GM23338 (cell line): Measurements from ENCODE around the gene HSPG2. TPM values are rescaled to one million over a fixed set of nuclear protein-coding genes. Genes with fewer than 3 reads are reported as not detected.

ENCODE experiments used
- ATAC-seq: fragments of 200-7000 bp; cut with Tn5 transposase; 3 replicates; pipeline ENCODE4 v1.9.1; 2020
- DNase-seq: peaks from one replicate; pipeline ENCODE4 v3.0.0-alpha.2; 2015; ENCODE audit warnings: low spot score
- H2AFZ ChIP-seq: fragments of 200-600 bp; sonication (generic); 2 replicates; pipeline ENCODE4 v1.8.0; 2016; ENCODE audit warnings: antibody characterized with exemption, mild to moderate bottlenecking, moderate library complexity
- H3F3A ChIP-seq: fragments of 200-600 bp; sonication (generic); replicated peaks from 2 replicates; pipeline ENCODE4 v1.8.0; 2017; ENCODE audit warnings: antibody characterized with exemption, mixed run types, low read depth
- H3K27ac ChIP-seq: fragments of 200-600 bp; sonication (generic); 2 replicates; pipeline ENCODE4 v1.6.1; 2016; ENCODE audit warnings: low read depth
- H3K27me3 ChIP-seq: fragments of 200-600 bp; sonication (generic); 2 replicates; pipeline ENCODE4 v1.8.0; 2016; ENCODE audit warnings: mild to moderate bottlenecking, mixed run types, moderate library complexity; ENCODE audit not compliant: insufficient read depth
- H3K36me3 ChIP-seq: fragments of 200-600 bp; sonication (generic); 2 replicates; pipeline ENCODE4 v1.8.0; 2016; ENCODE audit warnings: mild to moderate bottlenecking; ENCODE audit not compliant: insufficient read depth
- H3K4me1 ChIP-seq: fragments of 200-600 bp; sonication (generic); 2 replicates; pipeline ENCODE4 v1.8.0; 2016; ENCODE audit warnings: mild to moderate bottlenecking, moderate library complexity; ENCODE audit not compliant: insufficient read depth
- H3K4me2 ChIP-seq: fragments of 200-600 bp; sonication (generic); 2 replicates; pipeline ENCODE4 v1.7.1; 2017; ENCODE audit warnings: mixed run types
- H3K4me3 ChIP-seq: fragments of 200-600 bp; sonication (generic); 2 replicates; pipeline ENCODE4 v1.6.1; 2016; ENCODE audit warnings: mixed run types
- H3K79me2 ChIP-seq: fragments of 200-600 bp; sonication (generic); replicated peaks from 2 replicates; pipeline ENCODE4 v1.8.0; 2017; ENCODE audit warnings: mild to moderate bottlenecking; ENCODE audit not compliant: insufficient read depth
- H3K9me2 ChIP-seq: fragments of 200-600 bp; sonication (generic); 2 replicates; pipeline ENCODE4 v1.8.0; 2017; ENCODE audit not compliant: insufficient read depth
- H4K20me1 ChIP-seq: fragments of 200-600 bp; sonication (generic); replicated peaks from 2 replicates; pipeline ENCODE4 v1.8.0; 2017; ENCODE audit warnings: mild to moderate bottlenecking; ENCODE audit not compliant: insufficient read depth
- H3K27ac Mint-ChIP-seq: 2 replicates; pipeline ENCODE4 v1.8.0; 2020; ENCODE audit warnings: inconsistent platforms, mild to moderate bottlenecking, moderate library complexity, mixed read lengths
- H3K27me3 Mint-ChIP-seq: 3 replicates; pipeline ENCODE4 v1.8.0; 2022; ENCODE audit warnings: low read depth, mild to moderate bottlenecking, moderate library complexity, mixed read lengths, inconsistent platforms; ENCODE audit not compliant: insufficient read depth, poor library complexity
- H3K36me3 Mint-ChIP-seq: 3 replicates; pipeline ENCODE4 v1.8.0; 2021; ENCODE audit warnings: low read depth, mild to moderate bottlenecking, inconsistent platforms, moderate library complexity, mixed read lengths
- H3K4me1 Mint-ChIP-seq: 3 replicates; pipeline ENCODE4 v1.8.0; 2020; ENCODE audit warnings: mild to moderate bottlenecking, inconsistent platforms, mixed read lengths
- H3K4me3 Mint-ChIP-seq: 3 replicates; pipeline ENCODE4 v1.8.0; 2021; ENCODE audit warnings: moderate library complexity, mild to moderate bottlenecking, inconsistent platforms, mixed read lengths
- H3K9me3 Mint-ChIP-seq: 3 replicates; pipeline ENCODE4 v1.8.0; 2020; ENCODE audit warnings: moderate library complexity, mild to moderate bottlenecking, inconsistent platforms, mixed read lengths
- EZH2phosphoT487 ChIP-seq: fragments of 200-600 bp; sonication (generic); IDR thresholded peaks from one replicate; pipeline ENCODE4 v1.8.1; 2018; ENCODE audit warnings: antibody characterized with exemption; ENCODE audit not compliant: unreplicated experiment
- JUNB ChIP-seq: IDR thresholded peaks from one replicate; pipeline ENCODE4 v1.6.1; 2016; ENCODE audit warnings: antibody characterized with exemption; ENCODE audit not compliant: unreplicated experiment
- NANOG ChIP-seq: IDR thresholded peaks from 2 replicates; pipeline ENCODE4 v1.6.1; 2016; ENCODE audit warnings: antibody characterized with exemption, borderline replicate concordance
- POLR2AphosphoS5 ChIP-seq: IDR thresholded peaks from 2 replicates; pipeline ENCODE4 v1.6.1; 2016; ENCODE audit warnings: antibody characterized with exemption, low read depth
- STAT1 ChIP-seq: IDR thresholded peaks from one replicate; pipeline ENCODE4 v1.6.1; 2016; ENCODE audit warnings: antibody characterized with exemption; ENCODE audit not compliant: unreplicated experiment
- ZNF114 ChIP-seq: fragments of 250-450 bp; sonication (Bioruptor Pico); IDR thresholded peaks from 2 replicates; pipeline ENCODE4 v1.5.0; 2020; ENCODE audit warnings: mild to moderate bottlenecking, moderate library complexity
- polyA plus RNA-seq: library from polyadenylated mRNA; unstranded; fragments of >200 nt; fragmentation: Nextera tagmentation; extraction: Ambion mirVana; gene quantifications from 2 replicates; pipeline ENCODE4 v1.2.1, GENCODE V29; 2016
- total RNA-seq: library from RNA; depleted of rRNA; stranded (reverse); fragments of >200 nt; shearing (Covaris generic); gene quantifications from 2 replicates; pipeline ENCODE4 v1.2.3, GENCODE V29; 2014
- TF ChIP-seq, protein P1 (sequence below): IDR thresholded peaks from one replicate; pipeline ENCODE4 v1.6.1; 2018; ENCODE audit warnings: antibody characterized with exemption; ENCODE audit not compliant: unreplicated experiment
- TF ChIP-seq, protein P2 (sequence below): IDR thresholded peaks from 2 replicates; pipeline ENCODE4 v1.6.1; 2016; ENCODE audit warnings: antibody characterized with exemption

The HSPG2 gene
- total and polyA plus RNA-seq, 2 experiments from 2014 or later, result 14.9 to 70.8 TPM

DNA sequence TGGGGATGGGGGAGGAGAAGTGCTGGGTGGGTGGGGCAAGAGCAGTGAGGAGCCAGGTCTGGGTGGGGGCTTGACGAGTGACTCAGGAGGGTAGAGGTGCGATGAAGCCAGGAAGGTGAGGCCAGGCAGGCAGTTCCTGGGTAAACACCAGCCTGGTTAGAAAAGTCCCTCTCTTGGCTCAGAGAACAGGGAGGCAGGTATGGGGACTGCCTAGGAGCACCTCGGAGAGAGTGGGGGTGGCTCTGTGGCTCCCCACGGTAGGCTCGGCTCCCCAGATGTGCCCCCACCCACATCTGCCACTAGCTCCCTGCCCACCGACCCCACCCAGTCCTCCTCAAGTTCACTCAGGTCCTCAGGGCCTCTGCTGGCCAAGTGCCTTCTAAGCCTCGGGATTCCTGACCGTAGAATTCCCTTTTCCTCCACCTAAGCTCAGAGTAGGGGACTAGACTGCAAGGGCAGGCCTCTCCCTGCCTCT lies 1.2 kb downstream of the HSPG2 start:
- Histone ChIP-seq H3K27ac (peak overlapping the region; percentile 39; the same call in 1 of the 2 replicates), H3K4me1 (peaks cover 25% of the 10 kb centered on the region)

DNA sequence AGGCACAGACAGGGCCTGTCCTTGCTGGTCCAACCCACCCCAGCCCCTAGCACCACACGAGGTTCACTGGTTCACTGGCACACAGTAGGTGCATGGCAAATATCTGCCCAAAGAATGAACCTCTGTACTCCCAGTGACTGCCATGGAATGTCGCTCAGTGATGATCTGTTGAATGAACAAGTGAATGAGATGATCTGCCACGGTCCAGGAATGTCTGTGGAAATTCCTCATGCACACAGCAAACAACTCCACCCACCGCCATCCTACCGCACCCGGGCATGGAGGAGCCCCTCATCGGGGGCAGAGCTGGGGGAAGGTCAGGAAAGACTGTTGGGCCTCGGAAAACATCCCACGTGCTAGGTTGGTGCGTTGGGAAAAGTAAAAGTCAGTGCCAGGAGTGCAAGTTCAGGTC lies 1.7 kb downstream of the HSPG2 start:
- Mint-ChIP-seq H3K4me3 (peak overlapping the region; percentile 79), H3K9me3 (no peaks in the 10 kb centered on the region), H3K27ac (0 out of 2 replicates have a peak overlapping the region, but pooled peaks have one; percentile 29), H3K36me3 (no peaks in the 10 kb centered on the region), H3K4me1 (peaks cover 52% of the 10 kb centered on the region), H3K27me3 (peaks cover 23% of the 10 kb centered on the region)
- Histone ChIP-seq H3K4me1 (peaks cover 25% of the 10 kb centered on the region), H3K36me3 (no peaks in the 10 kb centered on the region), H3F3A (peaks cover 5% of the 10 kb centered on the region; the same call in 1 of the 2 replicates), H3K27me3 (no peaks in the 10 kb centered on the region), H3K9me2 (no peaks in the 10 kb centered on the region), H3K4me3 (peak overlapping the region; percentile 79), H3K79me2 (peaks cover 52% of the 10 kb centered on the region), H3K4me2 (peak overlapping the region; percentile 91; the same call in 1 of the 2 replicates), H3K27ac (no peak overlapping the region; the same call in 1 of the 2 replicates), H2AFZ (no peak overlapping the region), H4K20me1 (peaks cover 4% of the 10 kb centered on the region)
- ATAC-seq (no peak), DNase-seq (no peak)
- TF ChIP-seq NANOG, result no peak
- TF ChIP-seq POLR2AphosphoS5, result no peak
- no peak for TF ChIP-seq JUNB
- TF ChIP-seq EZH2phosphoT487, result no peak

More for the DNA sequence above, 1.2 kb downstream of the HSPG2 start:
- H3K4me1 Mint-ChIP-seq, result peaks cover 52% of the 10 kb centered on the region
- H3F3A ChIP-seq, result peaks cover 5% of the 10 kb centered on the region; the same call in 1 of the 2 replicates
- peaks cover 4% of the 10 kb centered on the region for H4K20me1 ChIP-seq
- DNase-seq, result peak; percentile 53
- H3K27ac Mint-ChIP-seq, result 0 out of 2 replicates have a peak overlapping the region, but pooled peaks have one; percentile 7
- peak; percentile 7 for ATAC-seq
- H3K27me3 Mint-ChIP-seq, result peaks cover 19% of the 10 kb centered on the region
- peak overlapping the region; percentile 91 for H3K4me2 ChIP-seq
- no peaks in the 10 kb centered on the region for H3K9me2 ChIP-seq
- no peaks in the 10 kb centered on the region for H3K9me3 Mint-ChIP-seq
- H3K4me3 ChIP-seq, result peak overlapping the region; percentile 79
- no peaks in the 10 kb centered on the region for H3K36me3 ChIP-seq
- H2AFZ ChIP-seq, result no peak overlapping the region
- H3K4me3 Mint-ChIP-seq, result peak overlapping the region; percentile 79
- no peak for TF ChIP-seq JUNB
- TF ChIP-seq, protein P1, sequence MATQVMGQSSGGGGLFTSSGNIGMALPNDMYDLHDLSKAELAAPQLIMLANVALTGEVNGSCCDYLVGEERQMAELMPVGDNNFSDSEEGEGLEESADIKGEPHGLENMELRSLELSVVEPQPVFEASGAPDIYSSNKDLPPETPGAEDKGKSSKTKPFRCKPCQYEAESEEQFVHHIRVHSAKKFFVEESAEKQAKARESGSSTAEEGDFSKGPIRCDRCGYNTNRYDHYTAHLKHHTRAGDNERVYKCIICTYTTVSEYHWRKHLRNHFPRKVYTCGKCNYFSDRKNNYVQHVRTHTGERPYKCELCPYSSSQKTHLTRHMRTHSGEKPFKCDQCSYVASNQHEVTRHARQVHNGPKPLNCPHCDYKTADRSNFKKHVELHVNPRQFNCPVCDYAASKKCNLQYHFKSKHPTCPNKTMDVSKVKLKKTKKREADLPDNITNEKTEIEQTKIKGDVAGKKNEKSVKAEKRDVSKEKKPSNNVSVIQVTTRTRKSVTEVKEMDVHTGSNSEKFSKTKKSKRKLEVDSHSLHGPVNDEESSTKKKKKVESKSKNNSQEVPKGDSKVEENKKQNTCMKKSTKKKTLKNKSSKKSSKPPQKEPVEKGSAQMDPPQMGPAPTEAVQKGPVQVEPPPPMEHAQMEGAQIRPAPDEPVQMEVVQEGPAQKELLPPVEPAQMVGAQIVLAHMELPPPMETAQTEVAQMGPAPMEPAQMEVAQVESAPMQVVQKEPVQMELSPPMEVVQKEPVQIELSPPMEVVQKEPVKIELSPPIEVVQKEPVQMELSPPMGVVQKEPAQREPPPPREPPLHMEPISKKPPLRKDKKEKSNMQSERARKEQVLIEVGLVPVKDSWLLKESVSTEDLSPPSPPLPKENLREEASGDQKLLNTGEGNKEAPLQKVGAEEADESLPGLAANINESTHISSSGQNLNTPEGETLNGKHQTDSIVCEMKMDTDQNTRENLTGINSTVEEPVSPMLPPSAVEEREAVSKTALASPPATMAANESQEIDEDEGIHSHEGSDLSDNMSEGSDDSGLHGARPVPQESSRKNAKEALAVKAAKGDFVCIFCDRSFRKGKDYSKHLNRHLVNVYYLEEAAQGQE, result no peak
- no peak for TF ChIP-seq STAT1
- TF ChIP-seq NANOG, result no peak
- no peak for TF ChIP-seq ZNF114
- TF ChIP-seq, protein P2, sequence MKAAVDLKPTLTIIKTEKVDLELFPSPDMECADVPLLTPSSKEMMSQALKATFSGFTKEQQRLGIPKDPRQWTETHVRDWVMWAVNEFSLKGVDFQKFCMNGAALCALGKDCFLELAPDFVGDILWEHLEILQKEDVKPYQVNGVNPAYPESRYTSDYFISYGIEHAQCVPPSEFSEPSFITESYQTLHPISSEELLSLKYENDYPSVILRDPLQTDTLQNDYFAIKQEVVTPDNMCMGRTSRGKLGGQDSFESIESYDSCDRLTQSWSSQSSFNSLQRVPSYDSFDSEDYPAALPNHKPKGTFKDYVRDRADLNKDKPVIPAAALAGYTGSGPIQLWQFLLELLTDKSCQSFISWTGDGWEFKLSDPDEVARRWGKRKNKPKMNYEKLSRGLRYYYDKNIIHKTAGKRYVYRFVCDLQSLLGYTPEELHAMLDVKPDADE, result no peak
- TF ChIP-seq POLR2AphosphoS5, result no peak
- H3K36me3 Mint-ChIP-seq, result no peaks in the 10 kb centered on the region
- H3K79me2 ChIP-seq, result peaks cover 47% of the 10 kb centered on the region
- H3K27me3 ChIP-seq, result no peaks in the 10 kb centered on the region
